ENCODE data around the gene SLC2A9.

The SLC2A9 gene

DNA sequence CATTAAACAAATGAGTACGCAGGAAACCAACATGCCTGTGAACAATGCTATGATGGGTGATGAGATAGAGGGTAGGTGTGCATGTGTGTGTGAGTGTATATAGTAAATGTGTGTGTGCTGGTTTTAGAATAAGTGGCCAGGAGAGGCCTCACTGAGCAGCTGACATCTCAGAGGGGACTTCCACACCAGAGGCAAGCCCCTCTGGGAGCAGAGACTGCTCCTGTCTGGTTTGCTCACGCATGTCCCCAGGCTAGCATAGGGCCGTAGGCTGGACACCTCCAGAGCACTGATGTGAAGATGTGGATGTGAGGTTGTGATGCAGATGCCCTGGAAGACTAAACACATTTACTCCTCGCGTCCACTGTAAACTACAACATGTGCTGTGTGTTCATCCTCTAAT lies 135.3 kb downstream of the SLC2A9 start:
- in situ Hi-C loops (cut with MboI; ENCODE audit: low pct_unique_long_range_greater_than_20kb, low sequenced_read_pairs, unreplicated experiment), result no loop called here

DNA sequence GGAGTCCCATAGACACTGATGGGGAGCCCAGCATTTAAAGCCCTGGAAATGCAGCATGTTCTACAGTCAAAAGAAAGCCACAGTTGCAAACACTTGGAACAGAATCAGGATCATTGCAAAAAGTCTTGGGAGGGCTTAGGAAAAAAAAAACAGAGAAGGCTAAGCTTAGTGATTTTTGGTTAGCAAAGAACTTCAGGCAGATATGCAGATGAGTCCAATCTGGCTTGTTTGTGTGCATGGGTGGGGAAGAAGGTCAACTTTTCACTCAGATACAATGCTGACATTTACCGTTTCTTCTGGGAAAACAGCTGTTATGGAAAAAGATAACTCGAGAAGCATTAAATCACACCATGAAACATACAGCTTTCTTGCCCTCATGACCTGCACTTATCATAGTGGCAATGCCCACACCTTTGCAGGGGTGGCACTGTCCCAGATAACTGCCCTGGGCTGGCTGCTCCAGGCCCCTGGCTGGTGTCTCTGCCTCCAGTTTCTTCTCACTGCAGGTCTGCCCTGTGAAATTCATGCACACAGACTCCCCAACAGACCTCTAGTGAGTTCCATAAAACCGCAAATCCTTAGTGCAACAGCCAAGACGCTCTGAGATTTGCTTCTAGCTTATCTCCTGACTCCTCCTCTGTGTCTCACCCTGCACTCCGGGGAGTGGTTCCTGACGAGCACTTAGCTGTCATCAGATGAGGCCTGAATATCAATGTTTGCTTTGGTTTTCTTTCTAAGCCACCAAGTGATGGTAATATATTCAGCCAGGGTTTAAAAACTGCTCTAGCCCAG lies 140.7 kb downstream of the SLC2A9 start:
- TF ChIP-seq, protein P1, sequence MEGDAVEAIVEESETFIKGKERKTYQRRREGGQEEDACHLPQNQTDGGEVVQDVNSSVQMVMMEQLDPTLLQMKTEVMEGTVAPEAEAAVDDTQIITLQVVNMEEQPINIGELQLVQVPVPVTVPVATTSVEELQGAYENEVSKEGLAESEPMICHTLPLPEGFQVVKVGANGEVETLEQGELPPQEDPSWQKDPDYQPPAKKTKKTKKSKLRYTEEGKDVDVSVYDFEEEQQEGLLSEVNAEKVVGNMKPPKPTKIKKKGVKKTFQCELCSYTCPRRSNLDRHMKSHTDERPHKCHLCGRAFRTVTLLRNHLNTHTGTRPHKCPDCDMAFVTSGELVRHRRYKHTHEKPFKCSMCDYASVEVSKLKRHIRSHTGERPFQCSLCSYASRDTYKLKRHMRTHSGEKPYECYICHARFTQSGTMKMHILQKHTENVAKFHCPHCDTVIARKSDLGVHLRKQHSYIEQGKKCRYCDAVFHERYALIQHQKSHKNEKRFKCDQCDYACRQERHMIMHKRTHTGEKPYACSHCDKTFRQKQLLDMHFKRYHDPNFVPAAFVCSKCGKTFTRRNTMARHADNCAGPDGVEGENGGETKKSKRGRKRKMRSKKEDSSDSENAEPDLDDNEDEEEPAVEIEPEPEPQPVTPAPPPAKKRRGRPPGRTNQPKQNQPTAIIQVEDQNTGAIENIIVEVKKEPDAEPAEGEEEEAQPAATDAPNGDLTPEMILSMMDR (IDR thresholded peaks at IDR 0.05; ENCODE audit: extremely low read depth, insufficient read depth, missing control alignments), result no peak
- no peak for DNase-seq (ENCODE audit: low spot score)
- in situ Hi-C loops (cut with MboI; ENCODE audit: low pct_unique_long_range_greater_than_20kb, low sequenced_read_pairs, unreplicated experiment), result no loop called here

More for the DNA sequence above, 135.3 kb downstream of the SLC2A9 start:
- TF ChIP-seq, protein P1 (IDR thresholded peaks at IDR 0.05; ENCODE audit: extremely low read depth, insufficient read depth, missing control alignments), result no peak
- no peak for DNase-seq (ENCODE audit: low spot score)

DNA sequence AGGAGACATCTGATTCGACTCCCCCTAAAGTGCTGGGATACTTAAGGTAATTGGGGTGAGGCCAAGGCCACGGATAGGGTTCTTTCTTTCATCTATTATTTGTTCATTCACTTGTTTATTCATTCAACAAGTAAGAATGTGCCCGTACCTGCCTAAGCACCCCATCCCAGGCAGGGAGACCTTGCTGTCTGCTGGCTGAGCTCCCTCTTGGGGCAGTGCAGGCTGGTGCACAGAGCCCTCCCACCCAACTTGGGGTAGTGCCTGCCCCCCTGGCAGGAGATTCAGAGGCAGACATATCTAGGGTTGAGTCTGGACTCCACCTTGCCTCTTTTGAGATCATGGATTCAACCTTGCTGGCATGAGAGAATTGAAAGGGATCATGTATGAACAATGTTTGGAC lies 144.2 kb downstream of the SLC2A9 start:
- DNase-seq (ENCODE audit: low spot score), result no peak
- in situ Hi-C loops (cut with MboI; ENCODE audit: low pct_unique_long_range_greater_than_20kb, low sequenced_read_pairs, unreplicated experiment), result no loop called here
- TF ChIP-seq, protein P1 (IDR thresholded peaks at IDR 0.05; ENCODE audit: extremely low read depth, insufficient read depth, missing control alignments), result no peak

DNA sequence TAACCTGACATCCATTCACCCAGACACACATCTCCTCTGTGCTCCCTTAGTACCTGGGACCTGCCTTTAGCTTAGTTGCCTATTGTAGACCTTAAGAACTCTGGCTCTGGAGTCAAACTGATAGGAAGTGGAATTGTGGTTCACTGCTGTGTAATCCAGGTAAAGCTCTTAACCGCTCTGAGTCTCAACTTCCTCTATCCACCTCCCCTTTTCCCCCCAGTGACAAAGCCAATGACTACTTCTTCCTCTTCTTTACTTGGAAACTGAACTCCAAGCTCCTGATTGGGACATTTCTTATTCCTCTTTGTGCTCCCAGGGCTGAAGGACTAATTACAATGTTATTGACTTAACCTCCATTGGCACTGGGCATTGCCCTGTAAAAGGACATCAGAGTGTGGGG lies 145.8 kb downstream of the SLC2A9 start:
- no peak for DNase-seq (ENCODE audit: low spot score)
- TF ChIP-seq, protein P1 (IDR thresholded peaks at IDR 0.05; ENCODE audit: extremely low read depth, insufficient read depth, missing control alignments), result no peak
- in situ Hi-C loops (cut with MboI; ENCODE audit: low pct_unique_long_range_greater_than_20kb, low sequenced_read_pairs, unreplicated experiment), result no loop called here

DNA sequence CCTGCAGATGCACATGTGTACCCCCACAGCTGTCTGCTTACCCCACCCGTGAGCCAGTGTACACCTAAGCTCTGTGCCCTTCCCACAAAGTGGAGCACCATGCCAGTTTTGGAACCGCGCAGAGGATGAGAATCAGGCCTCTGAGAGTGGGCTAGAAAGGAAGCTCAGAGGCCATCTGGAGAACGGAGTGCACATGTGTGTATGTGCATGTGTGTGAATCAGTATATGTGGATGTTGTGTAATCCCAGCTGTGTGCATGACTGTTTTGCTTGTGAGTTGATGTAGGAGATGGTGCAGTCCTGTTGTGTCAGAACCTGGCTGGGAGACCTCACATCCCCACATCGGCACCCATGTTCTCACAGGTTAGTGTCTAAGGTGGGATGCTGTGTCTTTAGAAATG lies 146.9 kb downstream of the SLC2A9 start:
- in situ Hi-C loops (cut with MboI; ENCODE audit: low pct_unique_long_range_greater_than_20kb, low sequenced_read_pairs, unreplicated experiment), result no loop called here
- TF ChIP-seq, protein P1 (IDR thresholded peaks at IDR 0.05; ENCODE audit: extremely low read depth, insufficient read depth, missing control alignments), result no peak
- DNase-seq (ENCODE audit: low spot score), result no peak

DNA sequence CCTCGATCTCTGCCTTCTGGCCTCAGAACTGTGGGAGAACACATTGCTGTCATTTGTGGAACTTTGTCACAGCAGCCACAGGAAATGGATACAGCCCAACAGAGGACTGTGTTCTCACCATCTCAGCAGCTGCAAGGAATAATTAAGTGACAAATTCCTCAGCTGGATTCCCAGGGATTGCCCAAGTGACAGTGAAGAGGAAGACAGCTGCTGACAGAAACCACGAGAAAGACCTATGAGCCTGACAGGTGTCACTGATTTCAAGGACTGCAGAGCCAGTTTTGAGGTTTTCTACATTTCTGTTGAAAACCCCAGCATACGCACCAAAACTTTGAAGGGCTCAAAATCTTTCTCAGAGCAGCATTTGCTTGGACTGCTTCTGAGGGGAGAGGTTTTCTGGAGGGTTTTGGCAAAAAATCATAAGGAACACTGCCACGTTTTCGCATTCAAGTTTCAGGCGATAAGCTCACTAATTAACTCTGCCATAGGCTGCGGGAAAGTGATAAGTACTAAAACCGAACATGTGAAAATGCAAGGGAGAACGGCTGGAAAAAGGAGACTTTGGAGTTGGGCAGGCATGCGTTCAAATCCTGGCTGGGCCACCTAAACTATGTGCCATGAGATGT lies 151.0 kb downstream of the SLC2A9 start:
- in situ Hi-C loops (cut with MboI; ENCODE audit: low pct_unique_long_range_greater_than_20kb, low sequenced_read_pairs, unreplicated experiment), result no loop called here
- DNase-seq (ENCODE audit: low spot score), result no peak
- TF ChIP-seq, protein P1 (IDR thresholded peaks at IDR 0.05; ENCODE audit: extremely low read depth, insufficient read depth, missing control alignments), result no peak
